GM06990 (cell line): ENCODE results near the gene AKNA.

ENCODE experiments used
- DNase-seq: peaks from one replicate; pipeline ENCODE4 v3.0.0-alpha.2; 2011; ENCODE audit not compliant: insufficient read length; ENCODE audit errors: extremely low read depth
- H3K27me3 ChIP-seq: replicated peaks from 2 replicates; pipeline ENCODE4 v1.6.0; 2011; ENCODE audit warnings: low read length; ENCODE audit not compliant: control insufficient read depth, insufficient read depth
- H3K36me3 ChIP-seq: 2 replicates; pipeline ENCODE4 v1.5.1; 2011; ENCODE audit warnings: low read length; ENCODE audit not compliant: control insufficient read depth, insufficient read depth
- H3K4me3 ChIP-seq: replicated peaks from 2 replicates; pipeline ENCODE4 v1.5.1; 2011; ENCODE audit warnings: low read depth, mild to moderate bottlenecking, control low read depth, low read length
- CTCF ChIP-seq: IDR thresholded peaks from 2 replicates; pipeline ENCODE4 v1.5.1; 2011; ENCODE audit warnings: low read length, control low read depth, mild to moderate bottlenecking, inconsistent platforms; ENCODE audit not compliant: insufficient read depth, poor library complexity, severe bottlenecking

Gene AKNA

DNA sequence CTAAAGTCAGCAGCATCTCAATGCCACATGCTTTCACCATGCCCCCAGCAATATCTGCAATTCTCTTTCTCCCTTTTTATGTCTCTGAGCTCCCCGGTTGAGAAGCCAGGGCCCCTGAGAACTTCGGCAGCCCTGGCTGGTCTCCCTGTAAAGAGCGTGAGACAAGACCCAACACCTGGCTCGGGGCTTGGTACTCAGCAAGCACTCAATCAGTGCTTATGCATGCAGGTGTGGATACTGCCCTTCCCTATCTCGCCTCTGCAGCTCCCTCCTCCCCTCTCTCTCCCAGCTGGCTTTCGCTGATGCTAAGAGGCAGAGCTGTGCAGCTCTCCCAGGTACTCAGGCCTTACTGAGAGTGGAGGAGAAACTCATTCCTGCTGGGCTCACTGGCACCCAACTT, 41.7 kb upstream of the AKNA start:
- Histone ChIP-seq H3K27me3 (peaks cover 11% of the 10 kb centered on the region), H3K4me3 (no peak overlapping the region), H3K36me3 (no peaks in the 10 kb centered on the region)
- DNase-seq = no peak
- no peak for TF ChIP-seq CTCF

- H3K27me3 ChIP-seq = peaks cover 11% of the 10 kb centered on the region
- DNase-seq = no peak
- no peak for TF ChIP-seq CTCF
- no peak overlapping the region for H3K4me3 ChIP-seq
- H3K36me3 ChIP-seq = no peaks in the 10 kb centered on the region
Measured at GRCh38 chr9:114428466-114428865, 40.7 kb upstream of the AKNA start.

- peaks cover 11% of the 10 kb centered on the region for H3K27me3 ChIP-seq
- no peaks in the 10 kb centered on the region for H3K36me3 ChIP-seq
- no peak overlapping the region for H3K4me3 ChIP-seq
- DNase-seq = no peak
- TF ChIP-seq CTCF = no peak
Measured at GRCh38 chr9:114427644-114428043, 39.9 kb upstream of the AKNA start.

GRCh38 chr9:114426046-114426948, 38.5 kb upstream of the AKNA start:
- Histone ChIP-seq H3K27me3 (peaks cover 11% of the 10 kb centered on the region), H3K4me3 (no peak overlapping the region), H3K36me3 (no peaks in the 10 kb centered on the region)
- no peak for TF ChIP-seq CTCF
- no peak for DNase-seq

DNA sequence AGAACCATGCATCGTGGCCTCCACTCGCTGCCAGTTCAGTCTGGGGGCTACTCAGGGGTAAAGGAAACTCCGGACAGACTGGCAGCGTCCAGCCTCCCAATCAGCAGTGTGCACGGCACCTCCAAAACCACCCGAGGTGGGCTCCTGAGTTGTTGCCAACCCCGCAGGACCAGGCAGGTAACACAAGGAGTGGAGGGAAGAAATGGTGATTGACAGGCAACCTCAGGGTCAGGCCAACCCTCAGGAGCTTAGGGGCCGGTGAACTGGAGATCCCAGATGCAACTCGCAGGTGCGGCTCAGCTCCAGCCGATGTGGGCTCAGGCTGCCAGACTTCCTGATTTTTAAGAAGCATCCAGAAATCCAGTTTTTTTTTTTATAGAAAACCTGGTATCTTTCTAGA, 37.3 kb upstream of the AKNA start:
- Histone ChIP-seq H3K36me3 (no peaks in the 10 kb centered on the region), H3K27me3 (peaks cover 9% of the 10 kb centered on the region), H3K4me3 (no peak overlapping the region)
- DNase-seq = no peak
- TF ChIP-seq CTCF = no peak
